Suppressor macrophage (primary cell): ENCODE results near the gene LMOD3.
A peak's percentile ranks its signal among the peaks of the same experiment; 100 is the strongest.

Experiments used
- DNase-seq, 4 experiments: peaks; one replicate each; pipeline ENCODE4 v3.0.0-alpha.2; 2020 to 2022

The LMOD3 gene

DNA sequence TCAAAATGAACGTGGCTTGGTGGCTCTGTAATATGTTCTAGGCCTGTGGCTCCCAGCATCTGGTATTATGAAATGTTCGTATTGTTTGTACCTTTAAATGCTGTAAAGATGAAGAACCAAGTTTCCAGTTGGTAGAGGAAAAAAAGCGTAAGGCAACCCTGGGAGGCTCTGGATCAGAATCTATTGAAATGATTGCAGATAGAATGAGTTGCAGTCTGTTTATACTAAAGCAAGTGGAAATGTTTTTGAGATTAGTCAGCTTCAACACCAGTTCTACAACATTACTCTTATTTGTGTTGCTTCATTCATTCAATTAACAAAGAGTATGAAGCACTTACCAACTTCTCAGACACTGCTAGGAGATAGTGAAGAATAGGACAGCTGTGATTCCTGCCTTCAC lies 32.4 kb downstream of the LMOD3 start:
- DNase-seq = no peak

DNA sequence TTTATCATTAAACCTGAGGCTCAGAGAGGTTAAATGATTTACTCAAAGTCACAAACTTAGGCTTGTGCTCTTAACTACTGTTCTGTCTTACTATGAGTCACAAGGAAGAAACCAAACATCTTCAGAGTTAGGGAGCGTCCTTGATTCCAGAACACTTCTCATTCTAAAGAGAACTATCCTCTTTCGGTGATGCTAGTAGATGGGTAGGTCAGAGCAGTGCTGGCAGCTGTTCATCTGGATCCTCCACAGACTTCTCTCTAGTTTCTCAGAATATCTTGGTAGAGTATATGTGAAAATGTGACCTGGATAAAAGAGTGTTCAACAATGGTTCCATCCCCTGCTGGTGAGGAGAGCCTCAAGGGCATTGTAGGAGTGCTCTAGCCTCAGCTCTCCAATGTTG lies 34.3 kb downstream of the LMOD3 start:
- DNase-seq = peak; percentile 26 to 52 (median 40)

DNA sequence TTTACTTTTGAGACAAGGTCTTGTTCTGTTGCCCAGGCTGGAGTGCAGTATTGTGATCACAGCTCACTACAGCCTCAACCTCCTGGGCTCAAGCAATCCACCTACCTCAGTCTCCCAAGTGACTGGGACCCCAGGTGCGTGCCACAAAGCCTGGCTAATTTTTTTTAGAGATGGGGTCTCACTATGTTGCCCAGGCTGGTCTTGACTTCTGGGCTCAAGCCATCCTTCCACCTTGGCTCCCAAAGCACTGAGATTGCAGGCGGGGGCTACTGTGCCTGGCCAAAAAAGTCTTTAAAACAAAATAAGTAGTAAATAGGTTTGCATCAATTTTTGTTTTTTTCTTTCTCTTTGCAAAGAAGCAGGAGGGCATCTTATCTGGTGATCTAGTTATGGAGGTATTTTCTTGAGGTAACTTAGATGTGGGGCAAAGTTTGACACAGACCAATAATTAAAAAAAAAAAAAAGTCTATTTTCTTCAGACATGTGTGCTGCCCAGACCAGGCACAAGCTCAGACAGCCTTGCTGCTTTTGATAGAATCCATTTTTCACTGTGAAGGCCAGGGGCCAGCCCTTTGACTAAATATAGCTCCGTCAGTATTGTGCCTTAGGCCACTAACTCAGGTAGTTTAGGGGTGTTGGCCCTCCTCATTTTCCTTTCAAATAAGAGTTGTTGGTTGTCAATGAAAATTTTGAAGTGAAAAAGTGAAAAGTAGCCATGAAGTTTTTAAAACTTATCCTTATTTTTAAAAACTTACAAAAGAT lies 35.2 kb downstream of the LMOD3 start:
- DNase-seq = no peak

DNA sequence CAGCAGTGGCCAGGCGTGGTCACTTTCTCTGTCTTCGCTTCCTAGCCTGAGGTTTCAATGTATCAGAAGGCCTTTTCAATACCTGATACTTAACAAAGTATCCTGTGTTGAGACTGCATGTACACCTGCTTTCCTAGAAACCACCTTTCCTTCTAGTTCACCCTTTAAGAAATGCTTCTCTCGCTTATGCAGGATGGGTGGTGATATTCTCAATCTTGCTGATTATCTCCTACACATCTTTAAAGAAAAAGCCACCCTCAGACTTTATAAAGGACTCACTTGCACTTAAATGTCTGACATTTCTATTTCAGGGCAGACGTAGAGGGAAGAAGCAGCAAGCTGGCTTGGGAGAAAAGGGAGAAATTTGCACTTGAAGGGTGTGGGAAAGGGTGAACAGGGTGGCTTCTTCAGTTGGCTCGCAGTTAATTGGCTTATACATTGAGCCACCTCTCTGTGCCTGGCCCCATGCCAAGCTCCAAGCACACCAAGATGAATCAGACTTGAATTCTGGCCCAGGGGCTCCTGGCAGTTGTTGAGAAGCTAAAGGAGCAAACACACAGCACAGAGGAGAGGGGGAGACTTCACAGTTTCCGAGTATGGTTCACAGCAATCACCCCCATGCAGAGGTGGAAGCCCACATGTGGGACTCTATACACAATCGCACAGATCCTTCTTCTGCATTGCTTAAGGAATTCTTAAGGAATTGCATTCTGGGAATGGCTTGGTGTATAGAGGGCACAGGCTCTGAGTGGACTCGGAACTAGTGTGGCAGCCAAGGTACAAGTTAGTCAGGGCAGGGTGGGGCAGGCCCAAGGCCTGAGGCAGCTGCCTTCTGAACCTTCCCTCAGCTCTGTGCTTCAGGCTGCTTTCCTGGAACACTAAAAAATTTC lies 36.3 kb downstream of the LMOD3 start:
- peak; percentile 69 to 84 (median 82) for DNase-seq

DNA sequence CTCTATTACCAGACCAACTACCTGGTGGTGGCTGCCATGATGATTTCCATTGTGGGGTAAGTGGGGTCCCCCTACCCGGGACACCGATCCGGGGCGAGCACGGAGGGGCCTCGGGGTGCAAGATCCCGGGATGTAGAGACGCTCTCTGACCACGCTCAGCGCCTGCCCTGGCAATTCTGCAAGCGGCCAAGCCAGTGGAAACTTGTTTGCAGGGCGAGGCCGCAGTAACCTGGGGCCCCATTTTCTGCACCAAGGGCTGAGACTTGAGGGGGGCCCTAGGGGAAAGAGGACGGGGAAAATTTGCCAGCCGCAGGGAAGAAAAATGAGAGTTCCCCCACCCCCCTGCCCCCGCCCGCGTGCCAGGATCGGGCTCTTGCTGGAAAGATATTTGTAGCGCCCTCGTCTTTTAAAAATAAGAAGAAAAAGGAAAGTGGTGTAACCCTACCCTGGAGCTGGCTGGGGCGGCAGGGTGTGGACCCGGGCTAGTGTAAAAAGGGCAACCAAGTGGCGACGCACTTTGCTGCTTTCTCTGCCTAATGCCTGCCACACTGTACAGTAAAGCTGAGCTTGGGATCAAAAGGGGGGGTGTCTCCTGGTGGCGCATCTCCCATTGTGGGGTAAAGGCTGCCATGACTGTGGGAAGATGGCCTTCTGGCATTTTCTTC lies 37.1 kb downstream of the LMOD3 start:
- DNase-seq = peak; percentile 16 to 47 (median 38)

DNA sequence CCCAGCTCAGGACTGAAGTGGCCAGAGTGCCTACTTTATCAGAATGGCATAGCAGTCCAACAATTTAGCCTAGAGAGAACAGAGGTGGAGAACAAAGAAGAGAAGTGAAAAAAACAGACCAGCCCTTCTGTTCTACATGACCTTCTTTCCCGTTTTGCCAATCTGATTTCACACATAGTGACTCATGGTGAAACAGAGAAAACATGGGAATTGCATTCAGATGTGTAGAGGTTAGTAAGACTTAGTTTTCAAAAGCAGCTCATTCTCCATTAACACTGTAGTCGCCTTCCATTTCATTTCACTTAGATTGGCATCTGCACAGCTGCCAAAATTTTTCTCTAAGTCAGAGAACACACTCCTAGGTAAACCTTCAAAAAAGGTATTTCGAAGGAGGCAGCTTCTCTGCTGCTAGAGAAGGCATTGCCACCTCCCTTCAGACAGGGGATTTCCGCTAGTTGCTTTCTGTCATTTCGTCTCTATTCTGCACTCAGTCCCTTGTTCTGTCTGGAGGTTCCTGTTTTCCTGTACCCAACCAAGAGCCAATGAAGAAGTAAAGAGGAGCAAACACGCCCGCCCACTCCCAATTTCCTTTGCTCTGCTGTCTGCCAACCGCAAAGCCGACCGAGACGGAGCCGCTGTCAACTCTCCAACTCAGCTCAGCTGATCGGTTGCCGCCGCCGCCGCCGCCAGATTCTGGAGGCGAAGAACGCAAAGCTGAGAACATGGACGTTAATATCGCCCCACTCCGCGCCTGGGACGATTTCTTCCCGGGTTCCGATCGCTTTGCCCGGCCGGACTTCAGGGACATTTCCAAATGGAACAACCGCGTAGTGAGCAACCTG lies 37.8 kb downstream of the LMOD3 start, which contains the start of gene ARL6IP5:
Gene ARL6IP5, plus strand, starts transcription at position 612 of the 842 bp plus-strand sequence. Its CDS starts 111 bp downstream, at position 723.
- DNase-seq = peak; percentile 94 to 98 (median 98)

DNA sequence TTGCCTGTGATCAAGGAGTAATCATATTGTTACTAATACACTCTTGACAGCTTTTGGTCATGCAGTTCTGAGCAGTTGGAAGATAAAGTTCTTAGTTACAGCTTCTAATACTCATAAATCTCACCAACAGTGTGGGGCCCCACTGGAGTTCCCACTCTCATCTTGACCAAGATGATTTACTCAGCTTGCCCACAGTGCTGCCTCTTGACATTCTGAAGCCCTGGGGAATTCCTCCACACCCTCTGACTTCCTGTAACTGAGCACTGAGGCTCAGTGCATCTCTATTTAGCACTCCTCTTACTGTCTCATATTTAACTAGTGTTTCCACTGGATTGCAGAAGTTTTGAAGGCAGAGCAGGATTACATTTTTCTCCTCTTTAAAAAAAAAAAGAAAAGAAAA lies 39.6 kb downstream of the LMOD3 start:
- DNase-seq = peak; percentile 74 to 91 (median 88)

DNA sequence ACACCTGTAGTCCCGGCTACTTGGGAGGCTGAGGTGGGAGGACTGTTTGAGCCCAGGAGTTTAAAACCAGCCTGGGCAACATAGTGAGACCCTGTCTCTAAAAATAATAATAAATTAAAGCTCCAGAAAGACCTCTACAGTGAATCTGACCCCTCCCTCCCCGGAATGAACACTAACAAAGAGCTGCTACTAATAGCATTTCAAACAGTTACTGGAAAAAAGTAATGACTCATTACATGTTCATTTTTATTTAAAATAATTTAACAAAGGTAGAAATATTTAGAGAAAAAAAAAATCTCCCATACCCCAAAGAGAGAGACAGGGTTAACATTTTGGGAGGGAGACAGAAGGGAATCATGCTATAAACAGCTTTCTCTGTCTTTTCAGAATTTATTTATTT lies 40.0 kb downstream of the LMOD3 start:
- no peak for DNase-seq

DNA sequence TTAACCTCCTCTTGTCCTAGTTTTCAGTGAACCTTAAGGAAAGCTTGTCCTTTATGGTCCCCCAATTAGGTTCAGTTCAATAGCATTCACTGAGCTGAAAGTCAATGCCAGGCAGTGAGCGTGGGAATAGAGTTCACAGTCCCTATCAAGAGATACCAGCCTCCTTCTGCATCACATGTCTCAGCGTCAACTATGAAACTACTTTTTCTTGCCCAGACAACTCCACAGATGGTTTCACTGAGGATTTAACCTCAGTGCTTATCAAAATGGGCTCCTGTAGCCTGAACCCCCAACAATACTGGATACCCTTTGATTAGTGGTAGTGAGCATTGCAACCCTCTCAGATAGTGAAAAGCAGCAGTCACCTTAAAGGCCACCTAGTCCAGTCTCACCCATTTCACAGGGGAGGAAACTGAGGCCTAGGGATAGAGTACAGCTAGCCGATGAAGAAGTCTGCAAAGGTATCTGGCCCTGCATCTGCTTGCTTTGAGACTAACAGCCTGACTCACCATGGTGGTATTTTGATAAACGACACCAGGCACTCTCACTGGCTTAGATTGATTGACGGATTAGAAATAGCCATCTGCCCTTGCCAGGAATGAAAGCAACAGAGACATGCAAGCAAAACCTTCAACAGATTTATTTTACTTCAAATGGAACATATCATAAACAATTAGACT lies 40.7 kb downstream of the LMOD3 start:
- no peak for DNase-seq

DNA sequence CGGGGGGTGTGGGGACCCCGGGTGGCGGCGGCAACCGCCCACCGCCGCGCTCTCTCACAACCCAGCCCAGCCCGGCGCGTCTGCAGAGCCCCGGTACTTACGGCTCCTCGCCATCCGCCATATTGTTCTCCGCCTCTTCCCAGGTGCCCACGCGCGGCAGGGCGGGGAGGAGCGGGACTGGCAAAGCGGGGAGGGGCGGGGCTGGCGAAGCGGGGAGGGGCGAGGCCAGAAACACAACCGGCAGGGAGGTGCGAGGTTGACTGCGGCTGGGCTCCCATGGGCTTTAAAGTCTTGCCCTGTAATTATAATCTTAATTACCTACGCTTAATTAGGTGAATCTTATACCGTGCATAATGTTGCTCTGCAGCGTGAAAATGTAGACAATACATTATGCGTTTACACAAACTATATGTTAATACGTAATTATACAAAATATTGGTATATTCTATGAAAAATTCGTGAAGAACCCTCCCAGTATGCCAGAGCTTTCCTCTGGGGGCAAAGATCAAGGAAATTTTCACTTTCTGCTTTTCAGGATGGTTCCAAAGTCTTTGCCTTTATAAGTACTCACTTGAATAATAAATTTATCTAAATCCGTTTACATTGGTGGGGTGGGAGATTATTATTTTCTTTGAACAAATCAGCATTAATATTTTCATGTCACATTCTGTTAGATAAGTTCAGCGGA lies 42.0 kb downstream of the LMOD3 start, which contains the start of gene UBA3:
Gene UBA3, minus strand, starts transcription at position 133 of the 688 bp plus-strand sequence. Its CDS starts 12 bp downstream, at position 121.
- DNase-seq = peak; percentile 87 to 97 (median 94)

DNA sequence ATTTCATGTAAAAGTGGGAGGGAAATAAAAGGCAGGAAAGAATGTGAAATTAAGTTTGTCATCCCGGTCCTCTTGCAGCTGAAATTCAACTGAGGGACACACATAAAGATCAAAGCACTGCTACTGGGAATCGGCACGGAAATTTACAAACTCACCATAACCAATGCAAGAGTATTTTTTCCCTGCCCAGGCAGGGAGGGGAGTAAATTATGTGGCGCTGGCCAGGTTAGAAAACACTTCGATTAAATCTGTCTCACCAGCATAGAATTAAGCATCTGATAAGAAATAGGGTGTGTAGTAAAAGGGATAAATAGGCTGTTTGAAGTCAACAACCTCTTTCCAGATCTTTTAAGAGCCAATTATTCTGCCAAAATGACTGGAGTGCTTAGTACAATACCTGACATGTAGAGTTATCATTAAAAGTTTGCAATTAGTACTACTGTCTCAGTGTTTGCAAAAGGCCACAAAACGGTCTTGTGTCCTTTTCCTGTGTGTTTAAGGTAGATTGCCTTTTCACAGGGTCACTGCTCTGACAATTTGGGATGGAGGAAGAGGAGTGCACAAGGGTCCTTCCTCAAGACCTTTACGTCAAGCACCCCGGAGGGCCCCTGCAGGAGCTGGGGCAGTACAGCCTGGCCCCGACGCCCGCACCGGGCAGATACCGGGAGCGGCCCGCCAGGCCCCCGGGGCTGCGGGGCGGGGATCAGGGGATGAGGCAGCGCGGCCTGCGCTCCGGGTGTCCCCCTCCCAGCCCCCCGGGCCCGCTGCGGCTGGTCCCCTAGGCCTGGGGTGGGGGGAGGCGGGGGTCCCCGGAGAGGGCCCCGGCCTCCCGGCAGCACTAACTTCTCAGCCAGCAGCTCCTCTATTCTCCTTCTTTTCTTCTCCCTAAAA lies 42.9 kb downstream of the LMOD3 start:
- peak in 3 of 4 experiments; percentile 19 to 55 (median 30) for DNase-seq

DNA sequence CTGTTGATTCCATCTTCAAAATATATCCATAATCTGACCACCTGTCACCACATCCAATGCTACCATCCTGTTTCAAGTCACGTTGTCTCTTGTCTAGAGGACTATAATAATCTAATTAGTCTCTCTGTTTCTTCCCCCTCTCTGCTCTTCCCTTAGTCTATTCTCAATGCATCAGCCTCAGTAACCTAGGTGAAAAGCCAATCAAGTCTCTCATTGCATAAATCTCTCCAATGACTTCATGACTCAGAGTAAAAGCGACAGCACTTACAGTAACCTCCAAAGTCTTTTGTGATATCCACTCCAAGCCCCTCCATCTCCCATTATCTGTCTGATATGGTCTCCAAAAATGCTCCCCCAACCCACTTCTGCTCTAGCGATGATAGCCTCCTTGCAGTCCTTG lies 49.5 kb downstream of the LMOD3 start:
- no peak for DNase-seq

DNA sequence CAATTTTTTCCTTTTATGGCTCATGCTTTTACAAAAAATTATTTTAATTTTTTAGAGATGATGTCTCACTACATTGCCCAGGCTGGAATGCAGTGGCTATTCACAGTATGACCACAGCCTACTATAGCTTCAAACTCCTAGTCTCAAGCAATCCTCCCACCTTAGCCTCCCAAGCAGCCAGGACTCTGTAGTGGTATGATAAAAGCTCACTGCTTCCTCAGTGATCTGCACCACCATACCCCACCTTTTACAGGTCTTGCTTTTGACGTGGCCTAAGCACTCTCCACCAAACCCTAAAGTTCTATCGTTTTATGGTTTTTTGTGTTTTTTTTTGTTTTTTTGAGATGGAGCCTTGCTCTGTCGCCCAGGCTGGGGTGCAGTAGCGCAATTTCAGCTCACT lies 56.3 kb downstream of the LMOD3 start:
- no peak for DNase-seq

DNA sequence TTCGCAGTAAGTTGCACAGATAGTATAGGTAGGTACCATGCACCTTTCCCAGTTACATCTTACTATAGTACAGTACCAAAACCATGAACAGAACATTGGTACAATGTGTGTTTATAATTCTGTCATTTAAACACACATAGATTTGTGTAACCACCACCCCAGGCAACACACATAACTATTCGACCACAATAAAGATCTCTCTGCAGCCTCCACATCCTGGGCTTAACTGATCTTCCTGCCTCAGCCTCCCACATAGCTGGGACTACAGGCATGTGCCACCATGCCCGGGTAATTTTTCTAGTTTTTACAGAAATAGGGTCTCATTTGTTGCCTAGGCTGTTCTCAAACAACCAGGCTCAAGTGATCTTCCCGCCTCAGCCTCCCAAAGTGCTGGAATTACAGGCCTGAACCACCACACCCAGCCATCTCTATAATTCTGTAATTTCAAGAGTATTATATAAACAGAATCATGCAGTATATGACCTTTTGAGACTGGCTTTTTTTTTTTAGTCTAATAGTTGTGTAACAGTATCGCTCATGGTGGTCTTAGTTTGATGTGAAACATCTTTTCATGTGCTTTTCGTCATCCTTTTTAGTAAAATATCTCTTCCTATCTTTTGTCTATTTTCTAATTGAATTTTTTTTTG lies 57.0 kb downstream of the LMOD3 start:
- DNase-seq = no peak

DNA sequence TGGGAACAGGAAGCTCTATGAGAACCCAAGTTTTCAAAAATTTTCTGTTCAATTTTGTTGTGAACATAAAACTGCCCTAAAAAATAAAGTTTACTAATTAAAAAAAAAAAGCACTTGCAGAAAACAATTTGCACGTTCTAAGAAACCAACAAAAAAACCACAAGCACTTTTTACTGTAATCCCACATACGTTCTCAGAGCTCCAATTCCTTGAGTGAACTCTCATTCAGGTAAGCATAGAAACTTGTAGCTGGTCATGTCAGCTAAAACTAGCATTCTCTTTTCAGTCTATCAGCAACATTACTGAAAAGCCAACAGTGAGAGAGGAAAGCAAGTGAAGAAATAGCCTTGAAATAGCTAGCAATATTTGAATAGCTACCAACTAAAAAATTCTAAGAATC lies 58.8 kb downstream of the LMOD3 start:
- DNase-seq = no peak

DNA sequence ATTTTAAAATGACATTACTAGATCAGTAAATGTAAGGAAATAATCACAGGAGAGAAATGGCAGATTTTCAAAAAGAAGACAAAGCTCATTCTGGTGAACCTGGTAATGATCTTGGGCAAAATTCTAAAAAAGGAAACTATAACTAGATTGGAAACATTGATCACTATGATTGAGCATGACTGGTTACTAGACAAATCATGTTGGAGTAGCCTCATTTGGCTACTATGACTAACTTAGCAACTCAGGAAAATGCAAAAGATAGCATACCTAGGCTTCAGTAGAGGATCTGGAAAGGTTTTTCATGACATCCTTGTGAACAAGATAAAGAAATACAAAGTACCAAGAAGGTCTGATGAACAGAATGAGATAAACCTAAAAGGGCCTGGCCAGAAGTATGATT lies 62.7 kb downstream of the LMOD3 start:
- DNase-seq = no peak

DNA sequence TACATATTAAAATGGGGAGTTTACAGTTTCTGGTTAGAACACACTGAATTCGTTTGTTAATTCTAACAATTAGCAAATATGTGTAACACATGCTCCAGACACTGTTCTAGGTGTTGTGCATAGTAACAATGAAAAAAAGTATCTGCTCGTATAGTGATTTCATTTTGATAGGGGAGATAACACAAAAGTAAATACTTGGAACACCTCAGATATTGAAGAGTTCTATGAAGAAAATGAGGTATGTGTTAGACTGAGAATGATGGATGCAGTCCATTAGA lies 63.5 kb downstream of the LMOD3 start:
- no peak for DNase-seq

DNA sequence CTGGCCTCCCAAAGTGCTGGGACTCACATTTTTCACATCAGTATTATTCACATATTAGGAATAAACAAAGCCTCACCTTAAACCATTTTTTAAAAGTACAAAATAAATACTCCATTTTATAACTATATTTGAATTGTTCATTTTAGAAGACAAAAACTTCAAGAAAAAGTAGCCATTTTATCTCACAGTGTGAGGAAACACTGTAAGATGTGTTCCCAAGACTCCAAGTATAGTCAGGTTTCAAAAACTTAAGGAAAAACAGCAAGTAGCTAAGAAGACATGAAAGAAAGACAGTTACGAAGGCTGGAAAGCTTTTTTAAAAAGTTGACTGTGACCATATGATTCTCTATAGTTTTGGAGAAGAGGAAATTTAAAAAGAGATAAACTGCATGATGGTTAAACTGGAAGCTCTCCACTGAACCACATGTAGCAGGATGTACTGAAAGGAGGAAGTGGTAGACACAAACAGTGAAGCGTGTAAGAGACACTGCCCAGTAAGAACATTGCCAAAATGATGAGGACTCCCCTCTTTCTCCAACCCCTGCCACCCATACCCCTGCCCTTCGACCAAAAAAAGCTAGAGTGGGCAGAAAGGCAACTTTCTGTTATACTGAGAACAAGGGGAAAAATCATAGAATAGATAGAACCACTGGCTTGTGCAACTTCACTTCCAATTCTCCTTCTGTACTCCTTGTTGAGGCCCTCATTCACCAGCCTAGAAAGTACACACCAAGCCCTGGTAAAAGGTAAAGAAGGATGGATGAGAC lies 64.0 kb downstream of the LMOD3 start:
- DNase-seq = peak in 3 of 4 experiments; percentile 16 to 55 (median 49)
